HG03025 (cell line): ENCODE measurements around the gene ABCC11.

Experiments used
- ATAC-seq: cut with Tn5 transposase; IDR thresholded peaks from one replicate; pipeline ENCODE4 v1.9.1; 2021; ENCODE audit warnings: mild to moderate bottlenecking, moderate library complexity; ENCODE audit not compliant: unreplicated experiment, low FRiP score

The ABCC11 gene

GRCh38 chr16:48136547-48137360 lies 110.6 kb downstream of the ABCC11 start:
- no peak for ATAC-seq

DNA sequence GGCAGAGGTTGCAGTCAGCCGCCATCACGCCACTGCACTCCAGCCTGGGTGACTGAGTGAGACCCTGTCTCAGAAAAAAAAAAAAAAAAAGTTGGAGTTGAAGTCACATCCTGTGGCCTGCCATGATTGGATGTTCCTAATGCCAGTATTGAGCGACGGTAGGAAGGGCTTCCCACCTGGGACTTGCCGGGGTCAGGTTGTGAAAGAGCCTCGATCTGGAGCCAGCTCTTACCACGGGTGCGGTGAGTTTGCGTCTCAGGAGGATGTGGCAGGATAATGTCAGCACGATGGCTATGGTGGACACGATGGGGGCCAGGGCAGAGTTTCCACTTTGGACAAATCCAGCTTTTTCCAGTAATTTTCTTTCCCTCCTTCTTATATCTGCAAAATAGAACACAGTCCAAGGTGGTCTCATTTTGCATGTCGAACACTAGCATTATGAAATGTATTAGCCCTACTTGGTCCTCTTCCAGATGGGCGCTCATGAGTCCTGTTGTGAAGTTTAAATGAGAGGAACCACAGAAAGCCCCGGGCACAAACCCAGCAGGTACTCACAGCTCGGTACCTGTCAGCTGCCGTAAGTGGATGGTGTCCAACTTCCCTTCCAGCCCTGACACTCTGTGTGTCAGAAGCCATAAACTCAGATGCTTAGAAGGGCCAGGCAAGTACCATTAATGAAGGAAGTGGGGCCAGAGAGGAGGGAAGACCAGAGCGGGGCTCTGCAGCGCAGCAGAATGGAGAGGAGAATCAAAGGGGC lies 113.7 kb downstream of the ABCC11 start:
- ATAC-seq, result no peak

DNA sequence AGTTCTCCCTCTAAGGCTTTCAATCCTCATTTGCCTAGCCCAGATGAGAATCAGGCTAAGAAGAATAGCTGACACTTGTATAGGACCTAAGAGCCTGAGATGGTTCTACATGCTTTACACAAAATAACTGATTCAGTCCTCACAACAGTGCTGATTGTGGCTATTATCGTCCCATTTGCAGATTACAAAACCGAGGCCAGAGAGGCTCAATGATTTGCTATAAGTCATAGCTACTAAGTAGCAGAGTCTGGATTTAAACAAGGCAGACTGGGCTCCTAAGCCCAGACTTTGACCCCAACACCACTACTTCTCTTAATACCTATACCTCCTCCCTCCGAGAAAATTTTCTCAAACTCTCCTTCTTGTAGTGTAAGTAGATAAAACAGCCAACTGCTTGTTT lies 114.6 kb downstream of the ABCC11 start:
- ATAC-seq, result no peak

- ATAC-seq, result no peak
Observed at GRCh38 chr16:48131201-48131935, 116.0 kb downstream of the ABCC11 start.

- ATAC-seq, result no peak
Observed at GRCh38 chr16:48129926-48130325, 117.4 kb downstream of the ABCC11 start.

GRCh38 chr16:48128769-48129168 lies 118.6 kb downstream of the ABCC11 start:
- no peak for ATAC-seq

DNA sequence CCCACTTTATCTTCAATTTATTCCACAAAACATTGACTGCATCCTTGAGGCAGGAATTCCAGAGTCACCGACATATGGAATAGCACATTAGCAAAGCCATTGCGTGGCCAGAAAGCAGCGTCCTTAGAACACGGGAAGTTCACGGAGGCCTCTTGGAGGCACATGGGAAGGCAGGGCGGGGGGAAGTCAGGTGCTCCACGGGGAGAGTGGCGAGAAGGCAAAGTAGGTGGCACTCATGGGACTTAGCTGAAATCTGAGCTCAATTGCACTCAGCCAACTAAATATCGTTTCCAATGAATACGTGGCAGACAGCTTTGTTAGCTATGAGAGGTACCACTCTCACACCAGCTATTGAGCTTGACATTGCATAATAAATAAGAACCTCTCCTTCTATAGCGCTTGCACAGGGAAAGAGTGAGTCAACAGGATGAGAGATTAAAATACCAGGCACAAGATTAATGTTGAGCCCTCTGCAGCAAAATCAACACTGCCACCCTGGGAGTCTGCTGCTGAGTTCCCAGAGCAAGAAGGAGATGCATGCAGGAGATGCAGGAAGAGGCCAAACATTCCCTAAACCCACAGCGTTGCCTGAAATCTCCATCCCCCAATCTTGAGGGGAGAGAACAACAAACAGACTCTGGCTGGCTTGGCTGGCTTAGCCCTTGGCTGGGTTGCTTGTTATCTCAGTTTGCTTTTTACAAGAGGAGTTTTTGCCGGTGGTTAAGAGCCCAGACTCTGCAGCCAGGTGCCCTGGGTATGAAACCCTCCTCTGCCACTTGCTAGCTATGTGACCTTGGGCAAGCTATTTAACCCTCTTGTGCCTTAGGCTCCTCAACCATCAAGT lies 120.3 kb downstream of the ABCC11 start:
- ATAC-seq, result no peak

- no peak for ATAC-seq
Observed at GRCh38 chr16:48125888-48126287, 121.5 kb downstream of the ABCC11 start.

- no peak for ATAC-seq
Observed at GRCh38 chr16:48124266-48124665, 123.1 kb downstream of the ABCC11 start.

DNA sequence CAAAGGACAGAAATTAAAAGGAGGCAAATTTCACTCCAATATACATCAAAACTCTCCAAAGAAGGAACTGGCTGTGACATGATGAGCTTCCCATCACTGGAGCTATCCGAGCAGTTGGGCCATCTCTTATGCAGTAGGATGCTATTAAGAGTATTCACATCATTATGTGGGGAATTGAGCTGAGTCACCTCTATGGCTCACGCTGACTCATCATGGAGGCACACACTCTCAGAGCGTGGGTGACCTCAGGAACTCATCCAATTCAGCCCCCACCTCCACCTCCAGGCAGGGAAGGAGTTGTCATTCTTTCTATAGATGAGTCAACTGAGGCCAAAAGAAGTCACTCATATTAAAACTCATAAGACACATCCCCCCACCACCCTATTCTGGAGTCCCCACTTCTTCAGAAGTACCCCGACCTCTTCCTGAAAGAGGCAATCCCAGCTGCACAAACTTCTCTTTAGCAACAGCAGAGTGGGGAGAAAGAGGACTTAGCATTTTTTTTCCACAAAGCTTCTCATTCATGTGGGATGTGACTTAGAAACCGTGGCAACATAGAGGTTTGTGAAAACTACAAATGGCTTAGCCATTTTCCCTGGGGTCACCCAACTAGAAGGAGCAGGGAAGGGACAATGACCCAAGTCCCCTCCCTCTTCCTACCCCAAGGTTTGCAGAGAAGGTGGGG lies 124.1 kb downstream of the ABCC11 start:
- no peak for ATAC-seq

DNA sequence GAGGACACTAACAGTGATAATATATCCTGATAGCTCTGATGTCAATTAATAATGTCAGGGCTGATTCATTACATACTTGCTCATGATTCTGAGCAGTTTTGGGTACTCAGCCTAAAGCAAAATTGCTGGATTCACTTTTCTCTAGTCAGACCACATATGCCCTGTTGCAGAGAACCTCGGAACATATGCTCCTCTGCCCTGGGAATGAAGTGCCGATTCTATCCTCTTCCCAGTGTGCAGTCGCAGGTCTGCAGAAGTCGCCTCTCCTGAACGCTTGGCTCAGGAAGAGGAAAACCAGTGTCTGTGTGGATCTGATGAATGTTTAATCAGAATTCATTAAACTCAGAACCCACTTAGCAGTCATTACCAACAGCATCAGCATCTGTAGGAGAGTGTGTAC lies 126.1 kb downstream of the ABCC11 start:
- no peak for ATAC-seq

DNA sequence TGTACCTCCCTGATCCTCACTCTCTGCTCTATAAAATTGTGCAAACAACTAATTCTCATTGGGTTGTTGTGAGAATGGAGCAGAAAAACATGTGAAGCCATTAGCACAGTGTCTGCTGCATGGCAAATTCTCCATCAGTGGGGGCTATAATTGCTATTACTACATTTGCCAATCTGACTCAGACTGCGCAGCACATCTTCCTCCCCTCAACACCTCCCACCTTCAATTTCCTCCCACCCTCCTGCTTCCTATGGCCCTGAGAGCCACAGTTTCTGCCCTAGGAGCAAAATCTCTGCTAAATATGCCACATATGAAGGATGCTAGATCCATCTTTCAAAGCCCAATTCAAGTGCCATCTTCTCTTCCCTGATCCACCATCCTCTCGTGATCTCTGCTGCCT lies 128.5 kb downstream of the ABCC11 start:
- no peak for ATAC-seq

GRCh38 chr16:48117217-48118105 lies 129.9 kb downstream of the ABCC11 start:
- ATAC-seq, result no peak
